ENCODE data around the gene IL10RB.
"Not testable (repeated sequence)": the region's sequence is repeated elsewhere in the genome, so short reads cannot be mapped to it uniquely, and the experiment has no call there.

IL10RB gene

GRCh38 chr21:33236013-33236686 lies 30.0 kb upstream of the IL10RB start:
- no peak overlapping the region for H3K4me3 ChIP-seq (replicated peaks; ENCODE audit: low read depth, low read length)
- TF ChIP-seq CTCF (IDR thresholded peaks at IDR 0.05; ENCODE audit: low read depth, low read length, missing control alignments), result no peak
- DNase-seq (ENCODE audit: extremely low read depth, low read depth), result no peak

GRCh38 chr21:33236766-33237165 lies 29.4 kb upstream of the IL10RB start:
- no peak for TF ChIP-seq CTCF (IDR thresholded peaks at IDR 0.05; ENCODE audit: low read depth, low read length, missing control alignments)
- DNase-seq (ENCODE audit: extremely low read depth, low read depth), result no peak
- H3K4me3 ChIP-seq (replicated peaks; ENCODE audit: low read depth, low read length), result no peak overlapping the region

GRCh38 chr21:33237486-33237885 lies 28.7 kb upstream of the IL10RB start:
- no peak for DNase-seq (ENCODE audit: extremely low read depth, low read depth)
- no peak overlapping the region for H3K4me3 ChIP-seq (replicated peaks; ENCODE audit: low read depth, low read length)
- no peak for TF ChIP-seq CTCF (IDR thresholded peaks at IDR 0.05; ENCODE audit: low read depth, low read length, missing control alignments)

GRCh38 chr21:33238146-33238545 lies 28.0 kb upstream of the IL10RB start:
- DNase-seq (ENCODE audit: extremely low read depth, low read depth), result no peak
- no peak overlapping the region for H3K4me3 ChIP-seq (replicated peaks; ENCODE audit: low read depth, low read length)
- TF ChIP-seq CTCF (IDR thresholded peaks at IDR 0.05; ENCODE audit: low read depth, low read length, missing control alignments), result no peak

- TF ChIP-seq CTCF (IDR thresholded peaks at IDR 0.05; ENCODE audit: low read depth, low read length, missing control alignments), result no peak
- DNase-seq (ENCODE audit: extremely low read depth, low read depth), result no peak
- H3K4me3 ChIP-seq (replicated peaks; ENCODE audit: low read depth, low read length), result no peak overlapping the region
Observed at GRCh38 chr21:33238565-33239255, 27.5 kb upstream of the IL10RB start.

GRCh38 chr21:33239559-33240127 lies 26.5 kb upstream of the IL10RB start:
- not testable (repeated sequence) for H3K4me3 ChIP-seq (replicated peaks; ENCODE audit: low read depth, low read length); DNase-seq (ENCODE audit: extremely low read depth, low read depth)

- no peak for TF ChIP-seq CTCF (IDR thresholded peaks at IDR 0.05; ENCODE audit: low read depth, low read length, missing control alignments)
- no peak overlapping the region for H3K4me3 ChIP-seq (replicated peaks; ENCODE audit: low read depth, low read length)
- DNase-seq (ENCODE audit: extremely low read depth, low read depth), result no peak
Observed at GRCh38 chr21:33240404-33240803, 25.8 kb upstream of the IL10RB start.
